ENCODE data around the gene PSMD14. TPM values are rescaled to one million over a fixed set of nuclear protein-coding genes. Genes with fewer than 3 reads are reported as not detected.
"Not testable (repeated sequence)": the region's sequence is repeated elsewhere in the genome, so short reads cannot be mapped to it uniquely, and the experiment has no call there.

Gene PSMD14
- polyA plus RNA-seq (2011; rRNA removed) (33.4 and 61.5 TPM in 2 replicates), polyA minus RNA-seq (2011; rRNA and poly(A)+ RNA removed) (16.2 and 17.3 TPM in 2 replicates)

DNA sequence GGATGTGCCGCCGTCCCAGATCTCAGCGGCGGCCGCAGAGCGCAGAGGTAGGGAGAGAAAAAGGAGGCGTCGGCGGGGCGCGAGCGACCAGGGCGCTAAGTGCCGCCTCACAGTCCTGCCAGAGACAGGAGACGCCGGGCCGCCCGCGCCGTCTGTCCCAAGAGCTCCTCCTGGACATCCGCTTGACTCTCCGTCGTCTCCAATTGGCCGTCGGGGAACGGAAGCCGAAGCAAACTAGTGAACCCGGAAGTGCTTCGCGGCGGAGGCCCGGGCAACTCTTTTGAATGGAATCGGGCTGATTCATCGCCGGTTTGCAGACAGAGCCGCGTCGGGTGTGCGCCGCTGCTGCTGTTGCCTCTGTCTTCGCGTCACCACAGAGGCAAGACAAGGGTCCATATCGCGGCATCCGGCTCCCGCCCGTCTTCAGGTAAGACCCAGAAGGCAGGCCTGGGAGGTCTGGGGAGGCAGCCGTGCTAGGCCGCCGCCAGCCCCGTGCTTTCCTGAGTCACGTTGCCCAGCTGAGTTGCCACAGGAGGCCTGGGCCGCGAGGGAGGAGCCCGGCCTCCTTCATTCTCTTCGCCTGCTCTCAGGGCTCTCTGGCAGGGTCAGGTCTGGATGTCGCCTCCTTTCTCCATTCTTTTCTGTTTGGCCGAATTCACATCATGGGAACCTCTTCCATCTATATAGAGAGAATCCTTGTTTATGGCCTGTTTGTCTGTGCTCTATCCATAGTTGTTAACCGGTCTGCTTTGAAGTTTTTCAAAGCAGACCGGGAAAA, at the start of gene PSMD14:
PSMD14 (plus strand) TSS at position 248 of the 778 bp plus-strand sequence. CDS start 10,401 bp downstream, outside the sequence.
- DNase-seq (ENCODE audit: low read depth) = peak; percentile 64
- CTCF ChIA-PET = no interaction called here
- POLR2A ChIA-PET = interaction anchor here (0.6 kb wide), 1 partner anchor 993 kb away, joined by 3 read pairs; no protein-coding TSS in a partner anchor

DNA sequence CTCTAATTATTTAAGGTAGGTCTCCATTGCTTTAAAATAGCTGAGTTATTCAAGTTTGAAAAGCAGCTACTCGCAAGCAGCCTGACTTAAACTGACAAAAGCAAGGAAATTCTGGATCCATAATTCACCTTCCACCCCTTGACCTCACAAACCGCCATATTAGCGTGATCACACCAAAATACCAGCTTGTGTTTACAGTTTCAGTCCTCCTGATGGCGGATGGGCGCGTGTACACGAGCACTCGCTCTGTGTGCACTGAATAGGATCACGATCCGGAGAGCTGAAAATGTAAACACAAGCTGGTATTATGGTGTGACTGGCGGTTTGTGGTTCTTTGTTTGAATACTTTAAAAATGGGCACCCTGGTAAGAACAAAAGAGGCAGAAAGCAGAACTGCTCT, 42.4 kb upstream of the PSMD14 start:
- no peak for DNase-seq (ENCODE audit: low read depth)
- ChIA-PET POLR2A (no interaction called here), CTCF (interaction anchor here (0.6 to 2.7 kb wide), 4 partner anchors 15 to 860 kb away, joined by 3 to 13 read pairs (median 5); no protein-coding TSS in a partner anchor)
- Histone ChIP-seq H3K4me3 (ENCODE audit: low read depth, low read length) (no peak overlapping the region), H3K27me3 (ENCODE audit: control insufficient read depth, insufficient read depth, low read length) (no peaks in the 10 kb centered on the region), H3K36me3 (ENCODE audit: control insufficient read depth, insufficient read depth, low read length) (no peaks in the 10 kb centered on the region)
- TF ChIP-seq, protein P1, sequence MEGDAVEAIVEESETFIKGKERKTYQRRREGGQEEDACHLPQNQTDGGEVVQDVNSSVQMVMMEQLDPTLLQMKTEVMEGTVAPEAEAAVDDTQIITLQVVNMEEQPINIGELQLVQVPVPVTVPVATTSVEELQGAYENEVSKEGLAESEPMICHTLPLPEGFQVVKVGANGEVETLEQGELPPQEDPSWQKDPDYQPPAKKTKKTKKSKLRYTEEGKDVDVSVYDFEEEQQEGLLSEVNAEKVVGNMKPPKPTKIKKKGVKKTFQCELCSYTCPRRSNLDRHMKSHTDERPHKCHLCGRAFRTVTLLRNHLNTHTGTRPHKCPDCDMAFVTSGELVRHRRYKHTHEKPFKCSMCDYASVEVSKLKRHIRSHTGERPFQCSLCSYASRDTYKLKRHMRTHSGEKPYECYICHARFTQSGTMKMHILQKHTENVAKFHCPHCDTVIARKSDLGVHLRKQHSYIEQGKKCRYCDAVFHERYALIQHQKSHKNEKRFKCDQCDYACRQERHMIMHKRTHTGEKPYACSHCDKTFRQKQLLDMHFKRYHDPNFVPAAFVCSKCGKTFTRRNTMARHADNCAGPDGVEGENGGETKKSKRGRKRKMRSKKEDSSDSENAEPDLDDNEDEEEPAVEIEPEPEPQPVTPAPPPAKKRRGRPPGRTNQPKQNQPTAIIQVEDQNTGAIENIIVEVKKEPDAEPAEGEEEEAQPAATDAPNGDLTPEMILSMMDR (IDR thresholded peaks at IDR 0.05; ENCODE audit: insufficient read depth, low read depth, low read length) = no peak

More for the DNA sequence above, at the start of gene PSMD14:
- H3K4me3 ChIP-seq (ENCODE audit: low read depth, low read length) = peak within 1 kb of the TSS; percentile 71
- no peaks in the 10 kb centered on the region for H3K36me3 ChIP-seq (ENCODE audit: control insufficient read depth, insufficient read depth, low read length)
- TF ChIP-seq, protein P1 (IDR thresholded peaks at IDR 0.05; ENCODE audit: insufficient read depth, low read depth, low read length) = no peak
- H3K27me3 ChIP-seq (ENCODE audit: control insufficient read depth, insufficient read depth, low read length) = no peaks in the 10 kb centered on the region

DNA sequence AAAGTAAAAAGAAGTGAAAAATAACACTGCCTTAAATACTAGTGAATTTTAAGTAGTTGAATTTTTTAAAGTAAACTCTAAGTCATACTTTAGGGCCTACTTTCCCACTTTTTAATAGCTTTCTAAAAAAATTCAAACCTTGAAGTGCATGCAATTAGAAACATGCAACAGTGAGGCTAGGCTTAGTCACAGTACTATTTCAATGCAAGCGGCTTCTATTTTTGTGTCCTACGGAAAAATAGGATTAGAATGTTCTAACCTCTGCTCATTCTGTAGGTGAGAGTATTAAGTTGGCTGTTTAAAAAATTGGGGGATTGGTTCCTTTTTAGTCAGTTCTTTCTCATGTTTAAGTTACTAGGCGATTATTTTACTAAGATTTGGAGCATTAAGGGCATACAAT, 39.1 kb upstream of the PSMD14 start:
- Histone ChIP-seq H3K27me3 (ENCODE audit: control insufficient read depth, insufficient read depth, low read length) (no peaks in the 10 kb centered on the region), H3K36me3 (ENCODE audit: control insufficient read depth, insufficient read depth, low read length) (no peaks in the 10 kb centered on the region), H3K4me3 (ENCODE audit: low read depth, low read length) (no peak overlapping the region)
- ChIA-PET CTCF (interaction anchor here (0.6 to 1.7 kb wide), 2 partner anchors 8 to 29 kb away, joined by 3 read pairs; no protein-coding TSS in a partner anchor), POLR2A (no interaction called here)
- no peak for DNase-seq (ENCODE audit: low read depth)
- TF ChIP-seq, protein P1 (IDR thresholded peaks at IDR 0.05; ENCODE audit: insufficient read depth, low read depth, low read length) = no peak

DNA sequence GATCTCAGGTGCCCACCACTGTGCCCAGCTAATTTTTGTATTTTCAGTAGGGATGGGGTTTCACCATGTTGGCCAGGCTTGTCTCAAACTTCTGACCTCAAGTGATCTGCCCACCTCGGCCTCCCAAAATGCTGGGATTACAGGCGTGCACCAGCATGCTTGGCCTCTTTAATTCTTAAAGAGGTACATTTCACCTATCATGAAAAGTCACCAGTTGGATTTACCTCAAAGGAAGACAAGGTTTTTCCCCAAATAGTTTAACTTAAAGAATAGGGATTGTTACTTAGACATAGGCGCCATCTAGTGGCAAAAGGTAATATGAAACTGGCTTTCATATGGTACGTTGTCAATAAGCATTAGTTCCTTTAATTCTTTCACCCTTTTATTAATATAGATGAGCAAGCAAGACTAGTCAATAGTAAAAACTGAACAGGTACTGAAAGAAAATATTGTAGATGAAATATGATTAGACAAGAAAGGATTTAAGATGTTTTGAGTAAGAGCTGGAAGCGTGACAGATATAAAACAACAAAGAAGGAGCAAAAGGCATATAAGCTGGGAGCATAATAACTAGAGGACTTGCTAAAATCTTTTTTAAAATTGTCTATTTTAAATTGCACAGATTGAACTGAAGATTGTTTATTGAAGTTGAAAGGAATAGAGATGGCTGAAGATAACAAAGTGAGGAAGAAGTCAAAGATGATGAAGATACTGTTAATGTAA, 35.0 kb upstream of the PSMD14 start:
- ChIA-PET POLR2A (interaction anchor here (0.6 kb wide), 1 partner anchor 1517 kb away, joined by 3 read pairs; no protein-coding TSS in a partner anchor), CTCF (interaction anchor here (0.6 to 1.6 kb wide), 11 partner anchors 9 to 938 kb away, joined by 3 to 8 read pairs (median 3); no protein-coding TSS in a partner anchor)
- DNase-seq (ENCODE audit: low read depth) = no peak
- Histone ChIP-seq H3K36me3 (ENCODE audit: control insufficient read depth, insufficient read depth, low read length) (no peaks in the 10 kb centered on the region), H3K27me3 (ENCODE audit: control insufficient read depth, insufficient read depth, low read length) (no peaks in the 10 kb centered on the region), H3K4me3 (ENCODE audit: low read depth, low read length) (no peak overlapping the region)
- TF ChIP-seq, protein P1 (IDR thresholded peaks at IDR 0.05; ENCODE audit: insufficient read depth, low read depth, low read length) = peak; percentile 62

DNA sequence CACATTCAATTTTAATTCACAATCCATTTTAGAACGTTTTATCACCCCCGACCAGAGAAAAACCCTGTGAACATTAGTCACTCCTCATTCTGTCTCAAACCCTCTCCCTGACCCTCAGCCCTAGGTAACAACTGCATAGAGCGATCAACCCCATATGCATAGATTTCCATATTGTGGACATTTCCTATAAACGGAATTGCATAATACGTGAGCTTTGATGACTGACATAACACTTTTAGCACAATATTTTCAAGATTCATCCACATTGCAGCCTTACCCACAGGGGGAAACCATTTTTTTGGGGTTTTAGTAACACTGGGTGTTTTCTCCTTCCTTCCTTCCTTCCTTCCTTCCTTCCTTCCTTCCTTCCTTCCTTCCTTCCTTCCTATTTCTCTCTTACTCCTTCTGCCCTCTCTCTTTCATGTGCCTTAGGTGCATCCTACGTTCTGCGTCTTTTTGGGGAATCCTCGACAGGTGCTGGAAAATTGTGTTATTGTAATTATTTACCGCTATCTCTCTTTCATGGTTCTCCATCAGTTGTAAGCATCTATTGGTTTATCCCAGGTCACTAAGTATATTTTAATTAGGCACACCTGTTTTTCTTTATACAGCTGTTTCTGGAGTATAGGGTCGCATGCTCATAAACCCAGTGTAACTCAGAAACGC, 29.5 kb upstream of the PSMD14 start:
- DNase-seq (ENCODE audit: low read depth); H3K4me3 ChIP-seq (ENCODE audit: low read depth, low read length); CTCF ChIA-PET; POLR2A ChIA-PET; H3K36me3 ChIP-seq (ENCODE audit: control insufficient read depth, insufficient read depth, low read length); H3K27me3 ChIP-seq (ENCODE audit: control insufficient read depth, insufficient read depth, low read length): not testable (repeated sequence)

DNA sequence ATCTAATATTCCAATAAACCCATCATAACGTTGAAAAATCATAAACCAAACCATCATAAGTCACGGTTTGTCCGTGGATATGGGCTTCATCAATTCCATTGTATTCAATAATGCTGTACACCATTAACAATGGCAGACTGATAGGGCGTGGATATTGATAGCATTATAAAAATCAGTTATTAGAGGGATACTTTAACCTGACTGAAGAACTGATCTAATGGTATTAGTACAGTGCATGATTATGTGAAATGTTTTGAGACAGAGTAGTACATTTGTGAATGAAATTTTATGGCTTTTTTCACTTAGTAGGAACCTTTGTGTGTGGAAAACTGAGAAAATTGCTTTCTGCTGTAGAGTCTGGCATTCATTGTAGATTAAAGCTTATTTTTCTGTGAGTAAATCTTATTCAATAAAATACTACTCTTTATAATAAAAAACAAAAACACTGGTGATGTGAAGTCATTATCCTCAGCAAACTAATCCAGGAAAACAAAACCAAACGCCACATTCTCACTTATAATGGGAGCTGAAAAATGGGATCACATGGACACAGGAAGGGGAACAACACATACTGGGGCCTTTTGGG, 28.9 kb upstream of the PSMD14 start:
- CTCF ChIA-PET; DNase-seq (ENCODE audit: low read depth): not testable (repeated sequence)

More for the DNA sequence above, 28.9 kb upstream of the PSMD14 start:
- POLR2A ChIA-PET; H3K27me3 ChIP-seq (ENCODE audit: control insufficient read depth, insufficient read depth, low read length); H3K4me3 ChIP-seq (ENCODE audit: low read depth, low read length); H3K36me3 ChIP-seq (ENCODE audit: control insufficient read depth, insufficient read depth, low read length): not testable (repeated sequence)

Measured in BJ (cell line).